Measurements from ENCODE around the gene DLG2.
"Not testable (repeated sequence)": the region's sequence is repeated elsewhere in the genome, so short reads cannot be mapped to it uniquely, and the experiment has no call there.

Gene DLG2

DNA sequence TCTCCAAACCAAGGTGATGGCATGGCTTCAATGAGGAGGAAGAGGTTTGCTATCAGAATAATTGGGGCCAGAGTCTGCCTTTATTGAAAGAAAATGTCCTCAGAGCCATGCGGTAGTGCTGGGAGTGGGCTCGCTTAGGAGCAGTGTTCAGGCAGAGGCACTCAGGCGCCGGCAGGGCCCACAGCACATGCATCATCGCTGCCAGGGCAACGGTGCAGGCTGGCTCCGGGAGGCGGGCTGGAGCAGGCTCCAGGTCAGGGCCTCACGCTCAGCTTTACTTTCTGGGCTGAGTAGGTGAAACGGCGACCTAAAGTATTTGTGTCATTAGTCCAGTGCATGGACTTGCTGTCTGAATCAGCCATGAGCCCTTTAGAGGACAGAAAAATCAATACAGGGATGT lies 2171.1 kb downstream of the DLG2 start:
- no peak for DNase-seq

DNA sequence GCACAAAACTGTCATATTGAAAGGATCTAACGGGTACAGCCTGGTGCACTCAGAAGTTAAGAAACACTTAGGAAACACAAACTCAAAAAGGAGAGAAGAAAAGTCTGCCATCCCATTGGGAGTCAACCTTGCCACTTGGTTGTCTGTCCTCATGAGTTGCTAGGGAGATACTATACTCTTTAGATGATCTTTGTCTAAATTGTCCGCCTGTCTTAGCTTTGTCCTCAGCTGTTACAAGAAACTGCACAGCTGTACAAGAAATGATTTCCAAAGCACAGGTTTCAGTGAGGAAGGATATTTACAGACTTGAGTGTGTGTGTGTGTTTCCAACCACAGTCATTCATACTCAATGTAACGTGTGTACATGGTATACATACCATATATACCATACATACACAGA lies 2171.8 kb downstream of the DLG2 start:
- DNase-seq = no peak

DNA sequence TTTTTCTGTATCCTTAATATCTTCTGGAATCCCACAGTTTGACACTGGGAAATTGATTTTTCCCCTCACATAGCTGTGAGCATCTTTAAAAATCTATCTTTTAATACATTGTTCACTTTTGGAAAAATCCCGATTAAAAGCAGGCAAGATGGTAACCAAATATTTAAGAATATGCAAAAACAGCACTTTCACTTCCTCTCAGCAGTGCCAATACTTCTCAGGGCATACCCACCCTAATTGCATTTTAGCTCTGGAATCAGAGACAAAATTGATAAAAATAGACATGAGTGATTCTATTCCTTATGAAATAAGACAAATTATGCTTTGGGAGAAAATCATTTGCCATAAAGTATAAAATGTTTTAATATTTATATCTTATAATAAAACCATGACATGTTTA lies 2172.5 kb downstream of the DLG2 start:
- DNase-seq = no peak

DNA sequence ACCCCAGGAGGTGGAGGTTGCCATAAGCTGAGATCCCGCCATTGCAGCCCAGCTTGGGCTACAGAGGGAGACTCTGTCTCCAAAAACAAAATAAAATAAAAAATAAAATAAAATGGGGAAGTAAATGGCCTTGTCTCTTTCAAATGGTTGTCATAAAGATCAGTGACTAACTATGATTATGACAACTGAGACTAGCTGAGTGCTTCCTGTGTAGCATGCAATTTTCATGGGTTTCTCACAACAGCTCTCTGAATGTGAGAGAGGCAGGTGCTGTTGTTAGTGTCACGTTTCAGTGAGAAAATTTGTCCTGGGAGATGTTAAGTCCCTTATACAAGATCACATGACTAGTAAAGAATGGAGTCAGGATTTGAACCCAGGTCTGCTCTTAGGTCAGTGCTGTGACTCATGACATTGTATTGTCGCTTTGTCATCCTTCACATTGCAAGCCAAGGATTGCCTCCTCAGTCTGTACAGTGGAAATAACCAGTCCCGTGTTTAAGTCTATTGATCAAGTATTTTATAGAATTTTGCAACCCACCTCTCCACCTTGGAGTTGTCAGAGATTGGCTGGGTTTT lies 2177.7 kb downstream of the DLG2 start:
- no peak for DNase-seq

DNA sequence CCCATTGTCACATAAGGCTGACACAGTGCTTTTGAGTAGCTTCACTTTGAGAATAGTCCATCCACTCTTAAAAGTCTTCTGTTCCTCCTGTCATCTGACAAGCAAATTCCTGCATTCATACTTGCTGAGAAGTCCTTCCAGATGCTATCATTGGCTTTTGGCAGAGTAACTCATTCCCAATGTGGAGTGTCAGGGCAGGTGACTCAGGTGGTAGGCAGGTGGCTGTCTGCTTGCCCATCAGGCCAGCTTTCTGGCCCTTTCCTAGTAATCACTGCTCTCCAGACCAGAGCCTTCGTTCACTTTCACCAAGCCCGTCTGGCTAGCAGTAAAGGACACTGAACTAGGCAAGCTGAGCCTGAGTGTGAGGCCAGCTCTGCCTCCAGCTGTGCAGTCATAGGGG lies 2178.5 kb downstream of the DLG2 start:
- no peak for DNase-seq

DNA sequence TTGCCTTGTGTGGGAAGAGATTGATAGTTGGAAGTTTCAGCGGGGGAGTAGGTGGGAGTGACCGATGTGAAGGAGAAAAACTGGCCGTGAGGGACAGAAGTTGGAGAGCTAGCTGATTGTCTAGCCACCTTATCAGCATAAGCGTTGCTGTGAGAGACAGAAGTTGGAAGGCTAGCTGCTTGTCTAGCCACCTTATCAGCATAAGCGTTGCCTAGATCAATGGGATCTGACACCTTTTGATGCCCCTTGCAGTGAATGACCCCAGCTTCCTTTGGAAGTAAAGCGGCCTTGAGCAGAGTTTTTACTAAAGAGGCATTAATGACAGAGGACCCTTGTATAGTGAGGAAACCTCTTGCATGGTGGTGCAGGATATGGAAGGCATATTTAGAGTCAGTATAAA lies 2183.3 kb downstream of the DLG2 start:
- not testable (repeated sequence) for DNase-seq

DNA sequence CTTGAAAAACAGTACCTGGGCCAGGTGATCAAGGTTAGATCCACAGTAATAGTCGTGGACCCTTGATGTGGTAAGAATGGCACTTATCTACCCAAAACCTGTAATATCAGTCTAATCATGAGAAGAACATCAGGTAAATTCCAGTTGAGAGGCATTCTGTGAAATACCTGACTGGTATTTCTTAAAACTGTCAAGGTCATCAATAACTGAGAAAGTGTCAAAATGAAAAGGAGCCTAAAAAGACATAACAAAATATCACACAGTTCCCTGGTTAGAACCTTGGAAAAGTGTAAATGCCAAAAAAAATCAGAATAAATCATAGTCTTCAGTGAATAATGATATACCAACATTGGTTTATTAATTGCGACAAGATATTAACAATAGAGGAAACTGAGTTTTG lies 2185.5 kb downstream of the DLG2 start:
- DNase-seq = no peak

DNA sequence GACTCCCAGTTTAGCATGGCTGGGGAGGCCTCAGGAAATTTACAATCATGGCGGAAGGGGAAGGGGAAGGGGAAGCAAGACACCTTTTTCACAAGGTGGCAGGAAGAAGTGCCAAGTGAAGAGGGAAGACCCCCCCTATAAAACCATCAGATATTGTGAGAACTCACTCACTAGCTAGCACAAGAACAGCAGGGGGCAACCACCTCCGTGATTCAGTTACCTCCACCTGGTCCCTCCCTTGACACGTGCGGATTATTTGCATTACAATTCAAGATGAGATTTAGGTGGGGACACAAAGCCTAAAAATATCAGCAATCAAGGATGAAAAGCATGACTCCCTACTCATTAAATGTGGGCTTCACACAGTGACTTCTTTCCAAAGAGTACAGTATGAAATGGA lies 2186.0 kb downstream of the DLG2 start:
- no peak for DNase-seq

DNA sequence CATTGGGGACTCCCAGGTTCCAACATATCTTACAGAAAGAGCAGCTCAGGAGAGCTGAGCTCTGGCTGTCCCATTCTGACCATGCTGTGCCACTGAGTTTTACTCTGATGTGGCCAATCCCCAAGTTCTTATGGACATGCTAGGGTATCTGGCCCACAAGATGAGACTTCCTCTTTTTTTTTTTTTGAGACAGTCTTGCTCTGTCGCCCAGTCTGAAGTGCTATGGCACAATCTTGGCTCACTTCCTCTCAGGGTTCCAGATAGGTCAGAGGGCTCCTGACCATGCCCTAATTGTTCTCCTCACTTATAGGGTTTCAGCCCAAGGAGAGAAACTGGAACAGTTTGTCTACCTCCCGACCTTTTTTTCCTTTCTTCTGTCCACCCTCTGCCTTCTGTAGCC lies 2188.7 kb downstream of the DLG2 start:
- no peak for DNase-seq

DNA sequence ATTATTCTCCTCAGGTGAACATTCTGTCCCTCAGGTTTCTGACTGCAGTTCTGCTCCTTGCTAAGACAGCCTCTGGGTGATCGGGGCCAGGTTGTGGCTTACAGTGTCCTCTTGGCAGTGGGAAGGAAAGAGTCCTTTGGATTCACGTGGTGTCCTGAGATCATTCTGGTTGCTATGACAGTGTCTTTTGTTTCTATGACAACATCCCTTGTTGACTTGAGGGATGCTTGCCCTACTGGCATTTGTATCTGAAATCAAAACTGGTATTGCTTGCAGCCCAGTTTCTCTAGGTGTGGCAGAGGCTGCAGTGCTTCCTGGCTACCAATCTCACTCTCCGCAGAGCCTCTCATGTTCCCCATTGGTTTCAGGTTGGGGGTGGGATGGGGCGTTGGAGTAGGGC lies 2189.2 kb downstream of the DLG2 start:
- no peak for DNase-seq

DNA sequence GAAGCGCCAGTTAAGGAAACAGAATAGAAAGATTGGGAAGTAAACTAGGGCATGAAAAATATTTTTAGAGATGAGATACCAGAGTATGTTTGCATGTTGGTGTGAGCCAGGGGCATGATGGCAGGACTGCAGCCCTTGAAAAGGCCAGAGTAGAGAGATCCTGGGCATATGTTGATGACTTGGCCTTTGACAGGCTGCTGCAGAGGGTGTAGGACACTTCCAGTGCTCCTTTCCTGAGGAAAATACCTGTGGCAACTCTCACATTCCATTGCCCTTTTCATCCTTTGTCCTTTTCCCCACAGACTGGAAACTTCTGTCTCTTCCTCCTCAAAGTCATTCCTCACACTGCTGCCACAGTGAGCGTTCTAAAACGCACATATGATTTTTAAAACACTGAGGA lies 2190.3 kb downstream of the DLG2 start:
- DNase-seq = no peak

DNA sequence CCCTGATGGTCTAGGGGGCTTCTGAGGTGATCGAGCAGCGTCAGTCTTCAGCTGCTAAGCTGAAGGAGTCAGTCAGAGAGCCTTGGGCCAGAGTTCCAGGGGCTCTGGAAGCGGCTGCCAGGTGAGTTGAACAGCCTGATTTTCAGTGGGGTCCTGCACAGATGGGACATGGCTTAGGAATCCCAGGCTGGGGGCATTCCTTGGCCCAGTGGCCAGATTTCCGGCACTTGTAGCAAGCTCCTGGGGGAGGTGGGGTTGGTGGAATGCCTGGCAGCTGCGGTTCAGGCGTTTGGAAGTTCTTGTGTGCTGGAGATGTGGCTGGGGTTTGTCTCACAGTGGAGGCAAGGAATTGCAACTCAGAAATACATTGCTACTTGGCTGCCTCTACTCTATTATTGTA lies 2192.3 kb downstream of the DLG2 start:
- not testable (repeated sequence) for DNase-seq

DNA sequence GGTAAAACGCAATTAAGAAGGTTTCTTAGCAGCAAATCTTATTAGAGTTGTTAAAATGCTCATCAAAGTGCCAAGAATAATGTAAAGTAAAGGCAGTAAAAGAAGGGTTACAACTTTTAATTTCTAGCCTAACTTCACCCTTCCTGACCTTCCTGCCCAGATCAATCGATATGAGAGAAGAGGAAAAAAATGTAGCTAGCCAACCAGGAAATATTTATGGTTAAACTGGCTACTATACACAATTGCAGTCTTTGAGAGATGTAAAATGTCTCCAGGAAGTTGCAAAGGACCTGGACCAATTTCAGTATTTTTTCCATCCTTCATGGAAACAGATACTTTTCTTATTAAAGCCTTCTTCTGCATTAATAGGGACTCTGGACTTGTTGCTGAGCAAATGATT lies 2199.2 kb downstream of the DLG2 start:
- DNase-seq = no peak

DNA sequence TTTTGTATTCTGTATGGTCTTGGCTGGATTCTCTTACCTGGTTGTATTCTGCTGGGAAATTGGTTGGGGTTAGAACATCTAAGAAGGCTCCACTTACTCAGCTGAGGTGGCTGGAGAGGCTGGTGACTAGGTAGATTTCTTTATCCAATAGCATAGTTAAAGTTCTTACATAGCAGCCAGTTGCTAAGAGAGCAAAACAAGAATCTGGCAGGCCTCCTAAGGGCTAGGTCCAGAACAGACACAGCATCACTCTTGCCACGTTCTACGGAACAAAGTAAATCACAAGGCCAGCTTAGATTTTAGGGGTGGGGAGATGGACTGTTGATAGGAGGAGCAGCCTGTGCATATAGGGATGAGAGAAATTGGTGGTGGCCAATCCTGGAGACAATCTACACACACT lies 2199.6 kb downstream of the DLG2 start:
- DNase-seq = no peak

DNA sequence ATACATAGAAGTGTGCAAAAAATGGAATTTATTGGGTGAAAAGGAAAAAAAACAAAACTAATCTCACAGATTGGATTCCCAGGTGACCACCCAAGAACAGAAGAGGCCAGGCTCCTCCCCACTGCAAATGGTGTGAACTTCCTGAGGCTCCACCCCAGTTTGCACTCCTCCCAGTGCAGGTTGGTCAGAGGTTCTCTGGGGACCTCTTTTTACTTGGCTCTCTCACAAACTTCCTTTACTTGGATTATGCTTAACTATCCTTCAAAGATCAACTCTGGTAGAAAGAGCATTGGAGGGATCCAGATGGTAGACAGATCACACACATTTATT lies 2202.0 kb downstream of the DLG2 start:
- no peak for DNase-seq

DNA sequence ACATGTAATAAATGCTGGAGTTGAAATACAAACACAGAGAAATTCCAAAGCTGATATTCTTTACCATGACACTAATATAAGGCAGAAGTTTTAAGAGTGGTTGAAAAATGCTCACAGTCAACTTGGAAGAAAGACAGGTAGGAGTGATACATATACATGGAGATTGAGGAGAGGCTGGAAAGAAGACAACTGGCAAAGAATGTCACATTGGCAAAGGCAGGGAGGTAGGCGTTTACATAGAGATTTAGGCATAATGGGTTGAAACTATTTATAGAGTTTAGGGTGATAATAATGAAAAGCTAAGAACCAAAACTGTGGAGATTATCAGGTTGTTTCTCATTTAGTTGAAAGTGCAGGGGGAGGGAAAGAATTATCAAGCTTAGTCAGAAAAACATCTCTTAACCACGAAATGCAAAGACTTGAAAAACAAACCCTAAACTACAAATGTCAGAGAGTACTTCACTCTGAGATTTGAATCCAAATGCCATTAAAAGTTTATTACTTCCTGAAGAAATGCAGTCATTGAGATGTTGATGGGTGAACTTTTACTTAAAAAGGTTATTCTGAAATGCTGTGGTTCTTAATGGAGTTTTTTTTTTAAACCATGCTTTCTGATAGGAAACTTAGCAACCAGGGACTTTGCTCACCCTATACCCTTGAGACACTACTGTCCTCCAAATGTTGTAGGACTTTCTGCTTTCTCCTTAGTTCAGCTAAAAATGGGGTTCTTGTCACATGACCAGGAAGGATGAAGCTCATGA lies 2202.6 kb downstream of the DLG2 start:
- no peak for DNase-seq

DNA sequence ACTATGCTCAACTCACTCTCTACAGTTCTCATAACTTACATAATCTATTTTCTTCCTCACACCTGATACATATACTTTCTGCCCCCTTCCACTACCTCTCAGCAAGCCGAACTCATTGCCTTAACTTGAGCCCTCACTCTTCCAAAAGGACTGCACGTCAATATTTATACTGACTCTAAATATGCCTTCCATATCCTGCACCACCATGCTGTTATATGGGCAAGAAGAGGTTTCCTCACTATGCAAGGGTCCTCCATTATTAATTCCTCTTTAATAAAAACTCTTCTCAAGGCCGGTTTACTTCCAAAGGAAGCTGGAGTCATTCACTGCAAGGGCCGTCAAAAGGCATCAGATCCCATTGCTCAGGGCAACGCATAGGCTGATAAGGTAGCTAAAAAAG lies 2204.5 kb downstream of the DLG2 start:
- not testable (repeated sequence) for DNase-seq

DNA sequence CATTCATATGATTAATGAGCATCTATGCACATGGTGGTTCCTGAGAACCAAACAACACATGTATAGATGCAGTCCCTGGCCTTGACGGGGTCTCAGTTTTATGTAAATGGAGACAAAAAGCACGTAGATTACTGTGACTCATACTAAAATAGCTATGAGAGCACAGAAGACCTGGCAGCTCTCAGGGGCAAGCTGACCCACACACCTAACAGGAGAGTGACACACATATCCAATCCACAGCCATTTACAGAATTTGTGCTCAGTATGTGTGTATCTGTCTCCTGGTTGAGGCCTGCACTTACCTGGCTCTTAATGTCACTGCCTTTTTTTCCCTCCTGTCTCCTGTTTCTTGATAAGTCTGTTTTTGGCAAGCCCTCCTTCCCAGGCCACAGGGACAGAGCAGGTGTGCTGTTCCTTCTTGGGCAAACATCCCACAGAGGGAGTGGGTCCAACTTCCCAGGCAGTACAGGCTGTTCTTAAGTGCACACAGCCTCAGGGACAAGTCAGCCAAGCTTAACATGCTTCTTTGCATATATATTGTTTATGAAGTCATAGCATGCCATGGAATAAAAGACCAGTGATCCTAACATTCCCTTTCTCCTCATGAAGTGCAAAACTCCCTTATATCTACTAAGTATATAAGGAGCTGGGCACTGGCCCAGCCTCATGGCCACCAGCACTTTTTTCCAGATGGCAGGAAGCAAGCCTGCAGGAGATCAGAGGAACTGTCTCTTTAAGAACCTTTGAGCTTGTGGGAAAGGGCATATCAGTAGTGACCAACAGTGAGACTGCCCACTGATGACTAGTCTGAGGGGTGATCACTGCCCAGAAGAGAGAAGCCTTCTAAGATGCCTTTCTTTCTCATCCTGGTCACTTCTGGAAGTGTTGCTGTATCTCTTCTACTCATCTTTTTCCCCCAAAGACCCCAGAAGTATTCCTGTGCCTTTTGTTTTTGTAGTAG lies 2216.3 kb downstream of the DLG2 start:
- DNase-seq = no peak

DNA sequence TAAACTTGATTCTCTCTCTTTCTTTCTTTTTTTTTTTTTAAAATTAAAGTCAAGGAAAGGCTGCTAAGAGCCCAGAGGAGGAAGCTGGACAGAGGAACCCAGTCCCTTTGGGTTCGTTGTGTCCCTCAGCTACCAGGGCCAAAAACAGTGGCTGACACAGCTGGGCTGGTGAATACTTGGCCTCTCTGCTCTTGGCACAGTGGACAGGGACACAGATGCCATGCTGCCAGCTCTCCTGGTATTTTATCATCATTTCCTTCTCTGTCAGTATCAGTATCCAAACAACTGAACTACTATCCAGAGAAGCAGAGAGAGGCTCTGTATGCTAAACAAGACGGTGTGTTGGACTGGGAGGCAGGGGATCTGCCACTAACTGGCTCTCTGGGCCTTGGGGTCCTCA lies 2217.3 kb downstream of the DLG2 start:
- DNase-seq = no peak

DNA sequence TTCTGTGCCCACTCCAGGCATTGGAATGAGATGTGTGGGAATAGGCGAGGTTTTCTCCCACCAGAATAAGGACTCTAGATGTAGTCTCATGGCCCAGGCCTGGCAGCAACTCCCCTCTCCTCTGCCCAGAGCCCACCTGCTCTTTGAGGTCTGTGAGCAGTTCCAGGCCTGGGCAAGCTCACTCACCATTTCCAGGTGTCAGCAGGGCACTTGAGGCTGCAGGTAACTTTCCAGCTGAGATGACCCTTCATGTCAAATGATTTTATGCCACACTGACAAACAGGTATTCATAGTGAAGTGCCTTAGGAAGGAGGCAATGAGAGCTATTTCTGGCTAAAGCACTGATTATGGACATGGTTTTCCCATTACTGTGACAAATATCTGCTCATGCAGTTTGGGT lies 2217.7 kb downstream of the DLG2 start:
- DNase-seq = no peak

DNA sequence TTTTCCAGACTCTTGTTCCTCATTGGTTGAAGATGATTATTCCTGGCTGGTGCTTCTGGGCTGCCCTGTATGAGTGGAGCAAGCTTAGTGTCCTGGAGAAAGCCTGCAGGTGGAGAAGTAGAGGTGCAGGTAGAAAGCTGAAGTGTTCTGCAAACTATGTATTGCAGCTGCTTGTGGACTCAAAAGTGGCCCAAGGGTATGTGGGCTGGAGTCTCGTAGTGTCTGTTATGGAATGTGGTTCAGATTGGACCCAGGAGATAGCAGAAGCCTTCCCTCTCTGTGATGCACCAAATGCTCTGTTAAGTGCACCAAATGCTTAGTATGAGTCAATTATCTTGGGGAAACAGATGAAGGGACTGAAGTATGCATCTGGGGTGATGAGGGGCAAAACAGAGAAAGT lies 2218.2 kb downstream of the DLG2 start:
- DNase-seq = no peak
